ENCODE measurements around the gene UBE4B. TPM values are rescaled to one million over a fixed set of nuclear protein-coding genes. Genes with fewer than 3 reads are reported as not detected.

UBE4B gene
- total and polyA plus RNA-seq, 10 of the 15 experiments (the other 5 are each of a cell fraction or from before 2014, with no cell fraction given) = 2.9 to 32.6 (median 20.7) TPM

- no TSS peak for BruUV-seq (replicated peaks)
Measured at GRCh38 chr1:10128101-10128765, 95.5 kb downstream of the UBE4B start.

More at GRCh38 chr1:10128101-10128765, 95.5 kb downstream of the UBE4B start:
- ChIA-PET RAD21 (ENCODE audit: unreplicated experiment) (no interaction called here), CTCF (interaction anchor here (0.6 to 1.7 kb wide), 5 partner anchors 24 to 214 kb away, joined by 3 to 10 read pairs (median 4); no protein-coding TSS in a partner anchor), POLR2A (no interaction called here), SMC1A (ENCODE audit: uncharacterized antibody, unreplicated experiment) (interaction anchor here (0.6 to 1.4 kb wide), 3 partner anchors 24 to 461 kb away, joined by 3 to 5 read pairs (median 3); no protein-coding TSS in a partner anchor)
- no peaks in the 10 kb centered on the region for H3K79me2 ChIP-seq (ENCODE audit: control insufficient read depth, insufficient read depth, low read length)
- no peak for FAIRE-seq
- in situ Hi-C loops (cut with MboI) (no loop called here), intact Hi-C loops (cut with micrococcal nuclease; ENCODE audit: unreplicated experiment) (loop anchor here (10.0 kb wide), 1 partner anchor 207 kb away; no protein-coding TSS in a partner anchor)
- no peak overlapping the region for H3K4me2 ChIP-seq (ENCODE audit: control insufficient read depth, insufficient read depth)
- no peak for DNase-seq (ENCODE audit: low read depth, low spot score)
- H3K27me3 ChIP-seq (replicated peaks in 1 of 2; ENCODE audit: control insufficient read depth in 2 of 2, insufficient read depth in 2 of 2, low read length in 1 of 2) = no peaks in the 10 kb centered on the region
- H4K20me1 ChIP-seq (ENCODE audit: control insufficient read depth, insufficient read depth) = no peaks in the 10 kb centered on the region
- TF ChIP-seq MXI1 (IDR thresholded peaks at IDR 0.05; ENCODE audit: low read depth, low read length) (no peak), SIN3A (IDR thresholded peaks at IDR 0.05; ENCODE audit: low read depth, low read length) (no peak), RAD51 (IDR thresholded peaks at IDR 0.05) (no peak), GATAD2B (conservative IDR thresholded peaks at IDR 0.05; ENCODE audit: low read depth) (no peak), LARP7 (IDR thresholded peaks at IDR 0.05) (no peak), CHD4 (IDR thresholded peaks at IDR 0.05) (no peak), MYC (IDR thresholded peaks at IDR 0.05; ENCODE audit: insufficient read depth, insufficient read length, insufficient replicate concordance, low read length, severe bottlenecking) (no peak), MTA3 (IDR thresholded peaks at IDR 0.05; ENCODE audit: borderline replicate concordance, low read length) (no peak), TAF1 (IDR thresholded peaks at IDR 0.05; ENCODE audit: borderline replicate concordance, low read depth, low read length) (no peak), NKRF (conservative IDR thresholded peaks at IDR 0.05) (no peak), SUPT20H (IDR thresholded peaks at IDR 0.05; ENCODE audit: borderline replicate concordance, control insufficient read depth, low read depth, low read length) (no peak)
- TF ChIP-seq, protein P1, sequence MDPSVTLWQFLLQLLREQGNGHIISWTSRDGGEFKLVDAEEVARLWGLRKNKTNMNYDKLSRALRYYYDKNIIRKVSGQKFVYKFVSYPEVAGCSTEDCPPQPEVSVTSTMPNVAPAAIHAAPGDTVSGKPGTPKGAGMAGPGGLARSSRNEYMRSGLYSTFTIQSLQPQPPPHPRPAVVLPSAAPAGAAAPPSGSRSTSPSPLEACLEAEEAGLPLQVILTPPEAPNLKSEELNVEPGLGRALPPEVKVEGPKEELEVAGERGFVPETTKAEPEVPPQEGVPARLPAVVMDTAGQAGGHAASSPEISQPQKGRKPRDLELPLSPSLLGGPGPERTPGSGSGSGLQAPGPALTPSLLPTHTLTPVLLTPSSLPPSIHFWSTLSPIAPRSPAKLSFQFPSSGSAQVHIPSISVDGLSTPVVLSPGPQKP (IDR thresholded peaks at IDR 0.05; ENCODE audit: low read depth, low read length) = no peak
- 84% methylated on average over 9 of the region's 9 CpGs for WGBS (ENCODE audit: insufficient coverage, insufficient replicate concordance, low lambda C conversion rate, missing lambda C conversion rate)
- peaks cover 3 to 14% of the 10 kb centered on the region in 2 experiments for H3K36me3 ChIP-seq (ENCODE audit: control insufficient read depth in 2 of 2, insufficient read depth in 2 of 2, low read length in 1 of 2)
- no peak overlapping the region for H3K9ac ChIP-seq (ENCODE audit: control insufficient read depth, insufficient read depth, low read length)
- no peak overlapping the region for H2AFZ ChIP-seq (ENCODE audit: control insufficient read depth, low read depth, low read length)
- no peak for ATAC-seq
- H3K4me1 ChIP-seq (ENCODE audit: control insufficient read depth, insufficient read depth, low read length) = no peaks in the 10 kb centered on the region; the same call in 1 of the 2 replicates
- no peak overlapping the region for H3K4me3 ChIP-seq
- no peaks in the 10 kb centered on the region for H3K9me3 ChIP-seq (replicated peaks; ENCODE audit: control insufficient read depth, insufficient read depth, low read length)
- H3K27ac ChIP-seq (ENCODE audit: control insufficient read depth, insufficient read depth) = no peak overlapping the region
